ENCODE results near the gene NRGN.

The NRGN gene

GRCh38 chr11:124784051-124784450, 44.3 kb downstream of the NRGN start:
- Histone ChIP-seq H3K27ac (ENCODE audit: low read depth, low read length) (no peak overlapping the region), H3K4me1 (ENCODE audit: control insufficient read depth, insufficient read depth, low read length) (no peaks in the 10 kb centered on the region), H3K9ac (ENCODE audit: low read length) (no peak overlapping the region), H3K4me3 (ENCODE audit: low read length) (no peak overlapping the region), H3K27me3 (ENCODE audit: control insufficient read depth, insufficient read depth, low read length) (no peaks in the 10 kb centered on the region), H3K36me3 (ENCODE audit: control insufficient read depth, insufficient read depth, low read length) (no peaks in the 10 kb centered on the region)

GRCh38 chr11:124788521-124788920, 48.8 kb downstream of the NRGN start:
- no peaks in the 10 kb centered on the region for H3K36me3 ChIP-seq (ENCODE audit: control insufficient read depth, insufficient read depth, low read length)
- H3K27ac ChIP-seq (ENCODE audit: low read depth, low read length), result no peak overlapping the region
- no peak overlapping the region for H3K9ac ChIP-seq (ENCODE audit: low read length)
- no peaks in the 10 kb centered on the region for H3K27me3 ChIP-seq (ENCODE audit: control insufficient read depth, insufficient read depth, low read length)
- H3K4me3 ChIP-seq (ENCODE audit: low read length), result no peak overlapping the region
- no peaks in the 10 kb centered on the region for H3K4me1 ChIP-seq (ENCODE audit: control insufficient read depth, insufficient read depth, low read length)

DNA sequence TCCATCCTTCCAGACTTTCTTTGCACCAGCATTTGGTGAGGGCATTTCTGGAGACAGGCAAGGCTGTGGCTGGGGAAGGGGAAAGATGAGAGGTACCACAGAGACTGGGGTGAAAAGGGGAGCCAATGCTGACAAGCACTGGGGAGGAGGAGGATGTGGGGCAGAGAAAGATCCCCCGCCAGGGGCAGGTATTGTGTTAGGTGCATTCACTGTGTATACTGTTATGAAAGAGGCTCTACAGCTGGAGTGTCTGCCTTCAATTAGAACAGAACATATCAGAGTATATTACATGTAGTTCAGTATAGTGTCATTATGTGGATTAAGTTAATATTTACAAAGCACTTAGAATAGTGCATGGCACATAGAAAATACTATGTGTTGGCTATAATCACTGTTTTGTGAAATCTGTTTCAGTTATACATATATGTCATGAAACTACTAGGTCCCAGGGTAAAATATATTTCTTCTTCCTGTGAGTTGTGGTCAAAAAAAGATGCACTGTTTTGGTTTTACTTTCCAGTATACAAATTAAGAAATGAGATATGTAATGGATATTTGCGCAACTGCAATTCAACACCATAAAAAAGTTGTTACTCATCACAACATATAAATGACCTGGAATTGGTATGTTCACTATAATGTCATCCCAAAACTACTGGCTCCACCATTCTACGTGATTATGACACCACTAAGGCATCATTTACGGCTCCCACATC, 52.0 kb downstream of the NRGN start:
- H3K4me3 ChIP-seq (ENCODE audit: low read length), result no peak overlapping the region
- no peaks in the 10 kb centered on the region for H3K4me1 ChIP-seq (ENCODE audit: control insufficient read depth, insufficient read depth, low read length)
- H3K9ac ChIP-seq (ENCODE audit: low read length), result no peak overlapping the region
- H3K27me3 ChIP-seq (ENCODE audit: control insufficient read depth, insufficient read depth, low read length), result no peaks in the 10 kb centered on the region
- H3K27ac ChIP-seq (ENCODE audit: low read depth, low read length), result no peak overlapping the region
- H3K36me3 ChIP-seq (ENCODE audit: control insufficient read depth, insufficient read depth, low read length), result no peaks in the 10 kb centered on the region

GRCh38 chr11:124793466-124794278, 53.9 kb downstream of the NRGN start:
- Histone ChIP-seq H3K27ac (ENCODE audit: low read depth, low read length) (no peak overlapping the region), H3K9ac (ENCODE audit: low read length) (no peak overlapping the region), H3K36me3 (ENCODE audit: control insufficient read depth, insufficient read depth, low read length) (no peaks in the 10 kb centered on the region), H3K27me3 (ENCODE audit: control insufficient read depth, insufficient read depth, low read length) (no peaks in the 10 kb centered on the region), H3K4me1 (ENCODE audit: control insufficient read depth, insufficient read depth, low read length) (peaks cover 3% of the 10 kb centered on the region), H3K4me3 (ENCODE audit: low read length) (no peak overlapping the region)

GRCh38 chr11:124796312-124796711, 56.6 kb downstream of the NRGN start:
- H3K9ac ChIP-seq (ENCODE audit: low read length), result no peak overlapping the region
- H3K27me3 ChIP-seq (ENCODE audit: control insufficient read depth, insufficient read depth, low read length), result no peaks in the 10 kb centered on the region
- H3K4me1 ChIP-seq (ENCODE audit: control insufficient read depth, insufficient read depth, low read length), result peaks cover 12% of the 10 kb centered on the region
- no peak overlapping the region for H3K27ac ChIP-seq (ENCODE audit: low read depth, low read length)
- H3K36me3 ChIP-seq (ENCODE audit: control insufficient read depth, insufficient read depth, low read length), result no peaks in the 10 kb centered on the region
- no peak overlapping the region for H3K4me3 ChIP-seq (ENCODE audit: low read length)

All from rectal smooth muscle tissue (tissue), 1 donor.